Jurkat, Clone E6-1 (cell line): Measurements from ENCODE around the gene UBE2E2.

Experiments
- DNase-seq: peaks from one replicate; pipeline ENCODE4 v3.0.0-alpha.2; 2011; ENCODE audit warnings: low read depth, low spot score
- H3K4me3 ChIP-seq: 2 replicates; pipeline ENCODE4 v1.5.1; 2011; ENCODE audit warnings: mild to moderate bottlenecking, low read length, control low read depth, moderate library complexity

Gene UBE2E2

DNA sequence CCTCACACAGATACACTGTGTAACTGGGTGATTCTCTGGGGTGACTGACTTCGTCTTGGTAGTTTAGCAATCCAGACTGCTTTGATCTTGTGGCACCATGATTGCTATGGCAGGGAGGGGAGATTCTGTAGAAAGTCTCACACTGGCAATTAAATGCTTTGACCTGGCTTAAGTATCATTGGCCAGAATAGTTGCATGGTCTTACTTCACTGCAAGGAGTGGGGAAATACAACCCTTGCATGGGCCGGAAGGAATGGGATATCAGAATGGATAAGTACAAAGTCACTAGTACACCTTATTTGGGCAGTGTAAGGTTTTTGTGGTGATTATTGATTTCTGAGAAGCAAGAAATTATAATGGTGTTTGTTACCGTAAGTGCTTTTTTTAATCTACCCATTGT lies 153.8 kb downstream of the UBE2E2 start:
- no peak overlapping the region for H3K4me3 ChIP-seq
- DNase-seq: no peak

DNA sequence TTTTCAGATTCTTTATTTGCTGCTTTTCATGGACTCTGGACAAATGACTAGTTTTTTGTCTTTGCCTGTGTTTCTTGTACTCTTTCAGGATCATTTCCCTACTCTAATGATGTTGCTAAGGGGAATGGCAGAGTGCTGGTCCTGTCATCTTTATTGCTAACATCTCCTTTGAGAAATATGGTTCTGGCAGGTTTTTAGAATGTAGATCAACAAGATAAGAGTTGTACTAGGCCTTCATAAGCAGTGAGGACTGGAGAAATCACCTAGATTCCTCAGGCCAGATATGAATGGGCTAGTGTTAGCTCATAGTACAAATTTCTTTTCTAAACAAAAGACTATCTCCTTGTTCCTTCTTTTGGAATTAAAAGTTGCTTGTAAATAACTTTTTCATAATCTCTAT lies 156.0 kb downstream of the UBE2E2 start:
- no peak for DNase-seq
- no peak overlapping the region for H3K4me3 ChIP-seq

DNA sequence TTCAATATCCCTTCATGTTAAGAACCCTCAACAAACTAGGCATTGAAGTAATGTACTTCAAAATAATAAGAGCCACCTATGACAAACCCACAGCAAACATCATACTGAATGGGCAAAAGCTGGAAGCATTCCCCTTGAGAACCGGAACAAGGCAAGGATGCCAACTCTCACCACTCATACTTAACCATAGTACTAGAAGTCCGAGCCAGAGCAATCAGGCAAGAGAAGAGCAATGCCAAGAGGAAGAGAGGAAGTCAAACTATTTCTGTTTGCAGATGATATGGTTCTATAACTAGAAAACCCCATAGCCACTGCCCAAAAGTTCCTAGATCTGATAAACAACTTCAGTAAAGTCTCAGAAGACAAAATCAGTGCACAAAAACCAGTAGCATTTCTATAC lies 161.9 kb downstream of the UBE2E2 start:
- no peak for DNase-seq
- no peak overlapping the region for H3K4me3 ChIP-seq

DNA sequence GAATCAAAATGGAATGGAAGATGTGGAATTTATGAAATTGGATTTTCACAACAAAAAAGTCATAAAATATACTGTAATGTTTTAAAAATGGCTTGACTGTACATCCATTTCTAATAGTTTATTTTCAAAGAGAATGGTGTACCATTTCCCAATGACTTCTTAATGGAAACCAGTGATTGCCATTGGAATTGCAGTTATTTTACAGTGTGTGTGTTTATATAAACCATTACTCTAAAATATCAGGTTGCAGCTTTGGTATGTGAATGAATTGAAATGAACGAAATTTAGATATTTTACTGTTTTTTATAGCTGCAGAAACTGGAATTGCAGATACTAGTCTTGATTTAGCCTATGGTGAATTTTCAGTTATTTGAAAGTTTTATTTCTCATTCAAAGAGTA lies 165.6 kb downstream of the UBE2E2 start:
- no peak for DNase-seq
- H3K4me3 ChIP-seq: no peak overlapping the region

DNA sequence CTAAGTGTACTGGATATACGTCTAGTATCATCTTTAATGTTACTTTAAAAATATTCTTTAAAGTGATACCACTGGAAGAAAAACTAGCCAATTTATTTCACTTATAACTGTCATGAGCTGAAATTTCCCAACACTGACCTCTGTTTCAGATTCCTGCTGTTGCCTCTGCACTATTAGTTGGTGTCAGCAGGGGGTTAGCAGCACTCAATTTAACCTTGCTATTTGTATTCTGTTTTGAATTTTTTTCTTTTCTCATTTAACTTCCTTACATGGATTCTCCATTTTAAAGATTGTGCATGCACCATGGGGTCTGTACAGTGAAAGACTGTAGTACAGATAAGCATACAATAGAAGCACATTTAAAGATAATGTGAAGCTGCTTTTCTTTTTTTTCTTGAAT lies 169.2 kb downstream of the UBE2E2 start:
- no peak for DNase-seq
- H3K4me3 ChIP-seq: no peak overlapping the region

DNA sequence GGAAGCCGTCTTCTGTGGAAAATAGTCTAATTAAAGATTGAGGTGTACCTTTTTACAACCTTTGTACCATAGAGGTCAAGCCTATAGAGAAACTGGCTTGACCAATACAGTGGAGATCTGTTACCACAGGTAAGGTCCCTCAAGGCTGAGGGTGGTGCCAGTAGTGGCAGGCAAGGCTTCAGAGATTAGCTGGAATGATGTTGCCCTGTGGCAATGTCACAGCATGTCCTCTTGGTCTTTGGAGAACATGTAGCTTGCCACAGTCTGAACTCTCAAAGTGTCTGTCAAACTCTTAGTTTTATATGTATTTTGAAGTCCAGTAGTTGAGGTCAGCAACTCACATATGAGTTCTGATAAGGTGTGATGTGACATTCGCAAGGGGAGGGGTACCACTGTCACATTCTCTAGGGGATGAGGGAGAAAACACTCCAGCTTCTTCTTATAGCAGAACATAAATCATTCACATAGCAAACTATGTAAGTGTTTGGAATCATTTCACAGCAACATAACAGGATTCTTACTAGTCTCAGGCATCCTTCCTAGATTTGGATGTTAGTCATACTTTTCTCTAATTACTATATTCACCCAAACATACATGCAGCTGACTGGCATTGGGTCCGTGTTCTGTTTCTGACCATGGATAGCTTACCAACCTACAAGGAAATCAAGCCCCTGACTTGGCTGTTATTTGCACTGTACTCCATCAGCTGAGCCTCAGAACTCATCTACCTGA lies 173.6 kb downstream of the UBE2E2 start:
- DNase-seq: no peak
- H3K4me3 ChIP-seq: no peak overlapping the region

DNA sequence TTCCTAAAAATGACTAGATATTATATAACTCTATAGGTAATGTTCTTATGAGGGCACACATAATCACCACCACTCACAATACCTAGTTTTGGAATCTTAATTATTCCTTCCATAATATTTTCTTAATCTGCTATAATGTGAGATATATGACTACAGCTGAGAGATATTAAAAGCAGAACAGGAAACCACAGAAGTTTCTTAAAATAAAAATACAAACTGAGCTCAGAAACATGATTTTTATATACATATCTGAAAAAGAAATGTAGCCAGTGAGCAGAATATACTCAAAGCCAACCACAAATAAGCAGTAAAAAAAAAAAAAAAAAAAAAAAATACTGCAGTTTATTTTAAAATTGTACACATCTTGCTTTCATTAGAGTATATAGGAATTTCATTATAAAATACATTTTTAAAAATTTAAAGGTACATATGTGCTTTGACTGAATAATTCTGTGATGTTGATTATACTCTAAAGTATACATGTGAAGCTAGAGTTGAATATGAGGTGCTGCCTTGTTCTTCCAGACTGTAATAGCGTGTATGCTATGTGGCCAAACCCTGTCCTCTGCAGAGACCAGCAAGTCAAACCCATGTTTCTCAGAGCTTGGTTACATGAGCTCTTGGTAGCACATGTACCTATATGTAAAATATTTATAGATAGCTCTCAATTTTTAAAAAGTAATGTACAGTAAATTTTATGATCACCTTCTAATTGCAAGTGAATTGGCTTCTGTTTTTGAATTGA lies 175.0 kb downstream of the UBE2E2 start:
- no peak overlapping the region for H3K4me3 ChIP-seq
- no peak for DNase-seq

DNA sequence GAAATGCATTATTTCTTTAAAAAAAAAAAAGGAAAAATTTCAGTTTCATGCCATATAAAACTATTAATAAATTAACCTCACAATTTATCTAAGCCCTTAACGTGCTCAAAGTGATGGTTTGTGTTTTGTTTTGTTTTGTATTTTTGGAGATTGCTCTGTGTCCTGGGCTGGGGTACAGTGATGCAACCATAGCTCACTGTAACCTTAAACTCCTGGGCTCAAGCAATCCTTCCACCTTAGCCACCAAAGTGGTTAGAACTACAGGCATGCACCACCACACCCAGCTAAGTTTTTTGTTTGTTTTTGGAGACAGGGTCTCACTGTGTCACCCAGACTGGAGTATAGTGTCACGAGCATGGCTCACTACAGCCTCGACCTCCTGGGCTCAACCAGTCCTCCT lies 180.7 kb downstream of the UBE2E2 start:
- no peak for DNase-seq
- no peak overlapping the region for H3K4me3 ChIP-seq

DNA sequence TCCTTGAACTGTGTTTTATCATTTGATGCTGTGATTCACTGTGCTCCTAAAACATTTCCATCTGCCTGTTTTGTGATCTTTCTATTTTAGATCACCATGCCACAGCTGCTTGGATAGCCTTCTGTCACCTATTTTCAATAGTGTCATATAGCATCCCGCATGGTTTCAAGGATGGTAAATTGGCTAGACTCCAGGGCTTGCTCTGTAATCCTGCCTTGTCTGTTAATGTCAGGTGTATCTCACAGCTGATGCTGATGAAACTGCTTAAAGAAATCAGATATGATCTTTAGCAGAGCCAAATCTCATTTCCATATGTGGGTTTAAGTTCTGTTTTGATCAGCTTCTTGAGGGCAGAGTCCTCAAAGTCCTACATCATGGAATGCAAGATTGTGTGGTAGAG lies 182.2 kb downstream of the UBE2E2 start:
- no peak for DNase-seq
- H3K4me3 ChIP-seq: no peak overlapping the region

DNA sequence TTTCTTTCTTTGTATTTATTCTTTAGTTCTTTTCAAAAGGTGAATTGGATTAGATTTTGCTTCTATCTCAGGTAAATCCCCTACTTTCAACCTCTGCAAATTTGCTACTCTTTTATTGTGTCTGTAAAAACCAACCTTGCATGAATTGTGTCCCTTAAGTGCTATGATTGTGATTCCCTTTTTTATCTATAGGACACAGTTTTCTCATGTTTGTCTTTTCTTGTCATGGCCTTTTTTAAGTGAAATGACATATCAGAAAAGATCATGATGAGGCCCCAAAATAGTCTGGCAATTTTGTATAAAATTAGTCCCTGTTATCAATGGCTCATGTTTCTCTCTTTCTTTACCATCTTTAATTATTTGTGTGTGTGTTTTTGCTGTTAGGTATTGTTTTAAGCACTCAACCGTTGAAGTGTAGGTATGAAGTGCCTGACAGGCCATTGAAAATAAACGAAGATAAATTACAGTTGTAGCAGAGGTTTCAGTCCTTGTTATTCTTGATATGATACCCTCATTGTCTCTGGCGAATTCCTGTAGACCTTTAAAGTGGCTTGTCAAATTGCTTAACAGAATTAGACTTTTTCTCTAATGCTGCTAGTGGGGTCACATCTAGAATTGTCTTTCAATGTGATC lies 184.3 kb downstream of the UBE2E2 start:
- DNase-seq: no peak
- no peak overlapping the region for H3K4me3 ChIP-seq

DNA sequence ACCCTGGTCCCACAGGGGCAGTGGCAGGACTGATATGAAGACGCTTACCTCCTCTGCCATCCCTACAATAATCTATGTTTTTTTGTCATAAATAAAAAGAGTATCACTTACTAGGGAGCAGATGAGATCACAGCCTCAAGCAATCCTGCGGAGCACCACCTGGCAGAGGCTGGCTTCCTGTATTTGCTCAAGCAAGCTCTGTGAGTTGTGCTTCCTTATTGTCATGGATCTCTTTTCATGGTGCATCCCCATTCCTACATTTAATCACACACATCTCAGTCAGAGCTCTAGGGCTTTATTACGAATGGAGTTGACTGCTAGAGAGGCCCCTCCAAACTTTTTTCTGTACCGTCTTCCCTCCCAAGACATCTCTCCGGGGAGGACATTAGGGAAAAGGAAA lies 186.0 kb downstream of the UBE2E2 start:
- DNase-seq: no peak
- no peak overlapping the region for H3K4me3 ChIP-seq

DNA sequence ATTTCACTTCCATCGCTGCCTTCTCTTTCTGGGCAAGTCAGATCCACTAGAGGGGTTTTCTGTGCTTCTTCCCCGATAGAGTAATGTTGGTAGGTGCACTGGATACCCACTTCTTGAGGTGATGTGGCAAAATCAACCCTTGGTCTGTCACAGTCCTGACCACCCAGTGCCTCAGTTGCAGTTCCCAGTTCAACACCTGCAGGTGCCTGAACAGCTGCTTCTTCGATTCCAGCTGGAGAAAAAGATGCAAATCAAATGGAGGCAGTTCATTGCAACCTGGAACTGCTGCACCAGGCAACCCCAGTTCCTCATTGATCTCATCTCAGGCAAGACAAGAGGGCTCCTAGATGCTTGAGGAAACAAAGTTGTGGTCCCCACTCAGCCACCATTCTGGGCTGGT lies 186.6 kb downstream of the UBE2E2 start:
- DNase-seq: no peak
- H3K4me3 ChIP-seq: no peak overlapping the region

DNA sequence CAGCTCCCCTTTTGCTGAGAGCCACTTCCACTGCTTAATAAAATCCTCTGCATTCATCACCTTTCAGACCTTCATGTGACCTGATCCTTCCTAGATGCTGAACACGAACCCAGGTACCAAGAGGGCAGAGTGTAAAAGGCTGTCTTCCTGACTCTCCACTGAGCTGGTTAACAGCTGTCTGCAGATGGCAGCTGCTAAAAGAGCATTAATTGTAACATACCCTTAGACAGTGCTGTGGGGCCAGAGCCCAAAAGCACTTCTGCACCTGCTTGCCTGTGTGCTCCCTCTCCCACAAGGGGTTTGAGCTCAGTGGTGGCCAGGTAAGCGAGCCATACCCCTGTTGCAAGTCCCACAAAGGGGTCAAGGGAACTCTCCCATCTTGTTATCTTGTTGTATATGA lies 187.3 kb downstream of the UBE2E2 start:
- H3K4me3 ChIP-seq: no peak overlapping the region
- no peak for DNase-seq

DNA sequence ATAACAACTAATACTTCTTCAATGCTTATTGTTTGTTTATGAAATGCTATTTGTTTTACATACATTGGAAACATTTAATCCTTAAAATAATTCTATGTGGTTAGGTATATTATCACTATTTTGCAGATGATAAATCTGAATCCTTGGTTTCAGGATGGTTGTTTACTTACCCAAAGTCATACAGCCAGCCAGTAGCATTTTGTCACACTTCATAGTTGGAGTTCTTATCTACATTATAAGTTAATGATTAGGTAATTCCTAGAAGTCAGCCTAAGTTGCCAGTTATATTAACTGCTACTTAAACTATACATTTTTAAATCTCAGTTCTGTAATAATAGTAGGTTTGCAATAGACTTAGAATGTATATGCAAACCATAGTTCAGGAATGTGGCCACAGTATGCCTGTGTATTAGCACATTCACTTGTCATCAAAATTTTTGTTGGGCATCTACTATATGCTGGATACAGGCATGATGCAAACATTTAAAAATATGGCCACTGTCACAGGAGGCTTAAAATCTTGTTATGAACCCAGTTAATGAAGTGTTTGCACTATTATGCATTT lies 187.9 kb downstream of the UBE2E2 start:
- no peak for DNase-seq
- no peak overlapping the region for H3K4me3 ChIP-seq

DNA sequence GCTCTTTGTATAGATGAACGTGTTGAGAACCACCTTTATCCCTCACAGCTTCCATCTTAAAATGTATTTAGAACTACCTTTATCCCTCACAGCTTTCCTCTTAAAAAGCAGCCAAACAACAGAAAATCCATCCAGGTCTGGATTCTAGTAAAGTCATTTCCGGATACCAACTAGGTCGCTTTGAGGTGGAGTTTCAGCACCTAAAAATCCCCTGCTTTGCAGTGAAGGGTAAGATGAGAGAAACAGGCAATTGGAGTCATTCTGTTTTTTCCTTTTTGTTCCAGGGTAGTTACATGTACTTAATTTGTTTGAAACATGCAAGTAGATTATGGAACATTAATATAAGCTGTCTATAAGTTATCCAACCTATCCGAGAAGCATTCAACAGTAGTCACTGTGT lies 192.0 kb downstream of the UBE2E2 start:
- DNase-seq: no peak
- H3K4me3 ChIP-seq: no peak overlapping the region

DNA sequence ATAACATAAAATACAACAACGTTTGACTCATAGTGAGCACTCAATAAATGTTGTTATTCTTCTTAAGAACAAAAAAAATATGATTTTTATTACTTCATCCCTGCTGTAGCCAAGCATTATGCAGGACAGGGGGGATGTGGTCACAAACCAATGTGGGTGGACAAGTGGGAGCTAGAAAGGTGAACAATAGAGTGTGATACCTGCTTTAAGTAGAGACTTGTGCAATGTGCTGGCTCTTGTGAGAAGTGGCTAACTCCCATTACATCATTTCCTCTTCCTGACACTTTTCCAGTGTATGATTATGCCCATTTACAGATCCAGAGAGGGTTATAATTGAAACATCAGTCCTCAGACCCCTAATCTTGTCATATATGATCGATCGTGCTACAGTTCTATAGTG lies 193.6 kb downstream of the UBE2E2 start:
- no peak overlapping the region for H3K4me3 ChIP-seq
- no peak for DNase-seq

DNA sequence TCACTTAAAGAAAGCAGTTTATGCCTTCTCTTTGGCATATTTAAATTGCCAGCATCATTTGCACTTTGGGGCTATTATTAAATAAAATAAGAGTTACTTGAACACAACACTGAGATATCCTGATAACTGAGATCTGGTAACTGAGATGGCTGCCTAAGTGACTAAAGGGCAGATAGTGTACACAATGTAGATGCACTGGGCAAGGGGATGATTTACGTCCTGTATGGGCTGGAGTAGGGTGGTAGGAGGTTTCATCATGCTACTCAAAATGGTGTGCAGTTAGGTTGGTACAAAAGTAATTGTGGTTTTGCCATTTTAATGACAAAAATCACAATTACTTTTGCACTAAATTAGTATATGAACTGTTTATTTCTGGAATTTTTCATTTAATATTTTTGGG lies 196.1 kb downstream of the UBE2E2 start:
- H3K4me3 ChIP-seq: no peak overlapping the region
- no peak for DNase-seq

DNA sequence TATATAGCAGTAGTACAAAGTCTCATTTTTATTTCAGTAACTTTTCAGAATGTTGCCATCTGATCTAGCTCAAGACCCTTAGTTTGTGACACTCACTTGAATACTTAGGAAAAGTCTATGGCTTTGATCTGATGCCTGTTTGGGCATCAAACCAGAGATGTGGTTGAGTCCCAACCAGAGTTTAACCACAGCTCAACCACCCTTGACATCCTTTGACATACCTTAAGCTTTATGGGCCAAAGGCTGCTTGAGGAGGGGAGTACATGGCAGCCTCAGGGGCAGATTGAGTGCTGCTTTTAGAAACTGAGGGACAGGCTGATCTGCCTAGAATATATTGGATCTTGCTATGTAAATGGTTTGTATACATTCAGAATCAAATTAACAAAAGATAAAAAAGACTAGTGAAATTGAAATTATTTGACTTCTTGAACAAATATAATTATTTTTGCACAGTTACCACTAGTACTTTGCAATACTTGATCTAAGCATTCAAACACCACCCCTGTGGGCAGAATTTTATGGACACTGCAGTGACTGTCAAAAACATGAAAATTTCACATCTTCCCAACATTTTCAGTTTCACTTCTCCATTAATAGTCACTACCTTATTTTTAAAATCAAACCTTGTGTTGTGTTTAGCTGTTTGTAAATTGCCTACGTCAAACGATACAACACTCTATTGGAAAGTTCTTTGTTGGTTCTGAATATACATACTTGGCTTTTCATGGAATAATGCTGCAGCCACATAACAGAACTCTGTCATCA lies 199.8 kb downstream of the UBE2E2 start:
- no peak overlapping the region for H3K4me3 ChIP-seq
- peak; percentile 87 for DNase-seq

DNA sequence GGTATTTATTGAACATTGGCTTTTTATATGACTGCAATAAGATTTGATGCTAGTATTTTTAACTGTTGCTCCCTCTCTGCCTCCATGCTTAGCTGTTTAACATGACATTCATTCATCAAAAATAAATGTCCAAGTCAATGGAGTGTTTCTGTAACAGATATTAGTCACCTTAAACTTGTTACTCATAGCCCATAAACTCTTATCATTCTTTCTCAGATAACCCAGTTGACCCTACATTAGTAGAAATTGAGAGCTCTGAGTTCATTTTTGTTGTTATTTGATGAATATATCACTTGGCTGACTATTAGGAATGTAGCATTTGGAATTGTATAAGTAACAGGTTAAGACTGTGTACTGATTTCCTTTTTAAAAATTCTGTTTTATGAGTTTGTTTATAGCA lies 201.1 kb downstream of the UBE2E2 start:
- DNase-seq: no peak
- H3K4me3 ChIP-seq: no peak overlapping the region

DNA sequence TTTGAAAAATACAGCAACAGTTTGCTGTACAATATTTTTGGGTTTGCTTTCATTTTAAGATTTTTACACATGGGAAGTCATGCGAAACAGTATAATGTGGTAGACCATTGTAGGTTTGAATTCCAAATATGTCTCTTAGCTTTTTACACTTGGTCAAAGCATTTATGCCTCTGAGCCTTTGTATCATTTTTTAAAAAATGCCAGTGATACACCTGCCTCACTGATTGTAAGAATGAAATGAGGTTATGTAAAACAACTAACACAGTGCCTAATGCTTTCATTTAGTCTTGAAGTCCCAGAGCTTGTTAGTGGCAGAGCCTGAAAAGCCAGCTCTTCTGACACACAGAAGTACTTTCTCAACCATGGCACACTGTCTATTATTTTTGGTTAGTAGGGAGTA lies 202.0 kb downstream of the UBE2E2 start:
- no peak for DNase-seq
- no peak overlapping the region for H3K4me3 ChIP-seq
